ENCODE measurements around the gene SYMPK.

GRCh38 chr19:45911291-45911690 lies 48.3 kb upstream of the SYMPK start:
- TF ChIP-seq EZH2 (IDR thresholded peaks at IDR 0.05; ENCODE audit: borderline replicate concordance, low read depth, low read length, severe bottlenecking) (no peak), CTCF (IDR thresholded peaks at IDR 0.05; ENCODE audit: borderline replicate concordance, extremely low read depth, low read length, poor library complexity, severe bottlenecking) (no peak)
